HG03280 (cell line): ENCODE results near the gene GALNT18.
"Not testable (repeated sequence)": the region's sequence is repeated elsewhere in the genome, so short reads cannot be mapped to it uniquely, and the experiment has no call there.

Experiments
- ATAC-seq: cut with Tn5 transposase; IDR thresholded peaks from one replicate; pipeline ENCODE4 v1.9.1; 2021; ENCODE audit warnings: mild to moderate bottlenecking, moderate library complexity; ENCODE audit not compliant: unreplicated experiment

GALNT18 gene

DNA sequence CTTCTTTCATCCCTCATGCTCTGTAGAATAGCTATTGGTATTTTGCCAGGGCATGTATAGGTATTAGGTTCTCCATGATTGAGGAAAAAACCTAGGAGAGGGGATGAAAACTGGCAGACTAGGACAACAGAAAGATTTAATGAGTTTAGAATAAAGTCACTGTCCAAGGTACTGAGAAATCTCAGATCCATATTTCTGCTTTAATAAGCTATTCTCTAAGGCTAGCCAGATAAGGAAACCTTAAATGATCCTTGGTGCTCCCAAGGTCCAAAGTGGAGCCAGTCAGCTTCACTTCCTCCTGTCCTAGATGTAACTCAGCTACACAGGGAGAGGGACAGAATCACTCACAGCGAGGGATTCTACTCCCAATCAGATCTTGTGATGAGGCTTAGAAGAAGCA is 255.0 kb downstream of the GALNT18 start:
- no peak for ATAC-seq

DNA sequence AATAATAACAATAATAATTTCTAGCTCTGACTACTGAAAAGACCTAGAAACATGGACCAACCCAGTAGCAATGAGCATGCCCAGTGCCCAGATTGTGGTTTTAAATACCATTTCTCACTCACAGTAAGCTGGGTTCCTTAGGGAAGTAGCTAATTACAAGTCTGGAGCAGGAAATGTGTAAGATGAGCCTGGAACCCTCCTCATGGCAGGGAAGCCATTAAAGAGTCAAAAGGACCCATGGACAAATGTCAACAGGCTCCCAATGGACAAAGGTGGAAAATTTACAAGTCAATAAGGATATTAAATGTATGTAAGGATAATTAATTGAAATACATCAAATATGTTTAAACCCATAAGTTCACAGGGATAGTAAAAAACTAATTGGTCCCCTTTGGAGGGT is 258.1 kb downstream of the GALNT18 start:
- no peak for ATAC-seq

DNA sequence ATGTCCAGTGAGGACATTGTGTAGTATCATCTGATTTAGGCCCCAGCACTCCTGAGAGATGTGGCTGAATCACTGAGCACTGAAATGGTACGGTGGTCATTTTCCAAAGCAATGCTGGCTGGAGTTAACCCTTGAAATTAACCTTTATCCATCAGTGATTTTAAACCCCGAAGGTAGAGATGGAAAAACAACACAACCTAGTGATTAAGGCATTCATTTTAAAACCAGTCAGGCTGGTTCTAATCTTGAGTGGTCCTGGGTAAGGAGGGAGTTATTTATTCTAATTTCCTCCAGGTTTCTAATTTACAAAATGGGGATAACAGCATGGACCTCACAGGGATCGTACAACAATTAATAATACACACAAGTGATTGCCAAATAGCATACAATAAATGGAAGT is 262.2 kb downstream of the GALNT18 start:
- ATAC-seq = no peak

- no peak for ATAC-seq
These were observed 265.0 kb downstream of the GALNT18 start for GRCh38 chr11:11356842-11357241.

DNA sequence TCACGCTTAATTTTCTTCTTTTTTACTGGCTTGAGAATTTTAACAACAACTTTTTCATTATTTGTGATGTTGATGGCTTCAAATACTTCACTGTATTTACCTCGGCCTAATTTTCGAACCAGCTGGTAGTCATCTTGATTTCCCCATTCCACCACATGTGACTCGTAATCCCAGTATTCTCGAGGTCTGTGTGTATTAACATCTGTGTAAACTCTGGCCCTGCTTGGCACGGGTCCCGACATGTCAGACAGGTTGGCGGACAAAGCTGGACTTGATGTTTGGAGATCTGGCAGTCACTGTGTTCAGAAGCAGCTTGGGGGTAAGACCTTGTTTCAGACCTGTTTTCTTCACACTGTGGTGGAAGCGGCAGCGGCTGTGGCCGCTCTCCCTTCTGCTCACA is 268.9 kb downstream of the GALNT18 start, which contains the start of gene CSNK2A3:
CSNK2A3 (minus strand) TSS at position 373 of the 400 bp plus-strand sequence; CDS start at position 242, 131 bp downstream.
- ATAC-seq = not testable (repeated sequence)

GRCh38 chr11:11351851-11352250 is 270.0 kb downstream of the GALNT18 start:
- not testable (repeated sequence) for ATAC-seq

DNA sequence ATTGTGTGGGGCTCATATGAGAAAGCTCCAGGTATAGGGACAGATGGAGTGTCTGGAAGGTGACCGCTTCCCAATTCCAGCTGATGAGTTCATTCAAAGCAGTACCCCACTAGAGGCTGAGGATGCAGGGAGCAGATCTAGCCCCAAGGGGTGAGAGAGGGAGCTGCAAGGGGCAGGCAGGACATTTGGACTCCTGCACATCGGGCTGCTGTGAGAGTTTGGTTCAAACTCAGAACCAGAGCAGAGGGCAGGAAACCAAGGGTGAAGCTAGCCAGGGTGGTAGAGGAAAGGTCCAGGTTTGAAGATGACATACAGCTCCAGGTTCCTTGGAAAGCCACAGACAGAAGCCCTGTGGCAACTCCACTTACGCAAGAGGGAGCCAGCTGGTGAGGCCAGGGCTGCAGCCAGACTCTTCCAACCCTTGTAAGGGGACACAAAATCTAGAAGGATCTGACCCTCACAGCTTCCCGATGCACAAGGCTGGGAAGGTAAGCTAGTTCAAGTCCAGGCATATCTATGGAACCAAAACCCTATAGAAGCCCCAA is 270.7 kb downstream of the GALNT18 start:
- ATAC-seq = no peak

GRCh38 chr11:11349870-11350337 is 271.9 kb downstream of the GALNT18 start:
- no peak for ATAC-seq

DNA sequence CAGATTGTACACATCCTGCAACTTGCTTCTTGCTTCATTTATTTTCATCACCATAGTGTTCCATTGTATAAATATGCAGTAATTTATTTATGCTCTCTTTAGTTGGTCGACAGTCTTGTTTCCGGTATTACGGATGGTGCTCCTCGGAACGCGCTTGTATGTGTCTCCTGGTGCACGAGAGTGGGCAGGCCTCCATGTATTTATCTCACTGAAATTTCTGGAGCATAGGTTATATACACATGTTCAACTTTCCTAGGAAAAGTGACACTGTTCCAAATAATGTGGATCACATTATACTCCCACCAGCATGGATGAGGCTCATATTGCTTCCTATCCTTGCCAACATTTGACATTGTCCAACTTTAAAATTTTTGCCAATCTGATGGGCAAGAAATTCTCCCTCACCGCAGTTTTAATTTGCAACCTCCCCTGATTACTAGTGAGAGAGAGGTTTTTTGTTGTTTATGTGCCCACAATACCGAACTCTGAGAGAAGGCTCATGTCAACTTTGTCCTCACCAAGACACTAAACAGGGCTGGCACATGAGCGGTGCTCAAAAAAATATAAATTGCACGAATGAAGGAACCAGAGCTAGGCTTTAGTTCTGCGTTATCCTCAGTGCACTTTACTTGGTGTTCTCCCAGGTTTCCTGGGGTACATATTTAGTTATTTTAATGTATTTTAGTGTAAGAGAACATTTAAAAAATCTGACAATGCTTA is 272.5 kb downstream of the GALNT18 start:
- ATAC-seq = no peak

DNA sequence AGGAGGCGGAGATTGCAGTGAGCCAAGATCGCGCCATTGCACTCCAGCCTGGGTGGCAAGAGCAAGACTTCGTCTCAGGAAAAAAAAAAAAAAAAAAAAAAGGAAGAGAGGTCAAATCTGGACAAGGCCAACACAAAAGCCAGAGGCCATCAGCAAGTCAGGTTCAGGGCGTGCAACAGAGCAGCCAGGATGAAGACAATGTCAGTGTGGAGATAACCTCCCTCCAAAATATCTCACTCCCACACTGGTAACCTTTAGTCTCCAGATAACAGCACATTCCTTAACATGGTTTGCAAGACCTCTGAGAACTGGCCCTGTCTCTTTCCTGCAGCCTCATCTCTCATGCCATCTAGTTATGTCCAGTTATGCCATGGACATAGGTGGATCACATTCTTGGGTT is 273.5 kb downstream of the GALNT18 start:
- no peak for ATAC-seq

GRCh38 chr11:11347592-11347991 is 274.2 kb downstream of the GALNT18 start:
- no peak for ATAC-seq

GRCh38 chr11:11346303-11346702 is 275.5 kb downstream of the GALNT18 start:
- ATAC-seq = no peak

- no peak for ATAC-seq
These were observed 276.7 kb downstream of the GALNT18 start for GRCh38 chr11:11345099-11345498.

DNA sequence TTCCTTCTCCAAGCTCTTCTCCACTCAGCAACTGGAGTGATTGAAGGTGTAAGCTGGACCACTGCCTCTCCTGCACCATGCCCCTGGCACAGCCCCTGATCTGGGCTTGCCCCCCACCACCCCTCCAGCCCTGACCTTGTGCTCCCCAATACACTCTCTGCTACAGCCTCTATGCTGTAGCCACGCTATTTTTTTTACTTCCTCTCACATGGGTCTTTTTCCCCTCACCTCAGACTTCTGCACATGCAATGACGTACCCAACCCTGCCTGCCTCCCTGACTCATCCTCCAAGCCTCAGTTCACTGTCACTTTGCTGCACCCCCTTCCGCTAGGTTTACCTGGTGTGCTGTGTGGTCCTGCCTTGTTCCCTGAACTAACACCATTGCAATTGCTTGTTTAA is 277.8 kb downstream of the GALNT18 start:
- ATAC-seq = no peak

GRCh38 chr11:11338304-11338703 is 283.5 kb downstream of the GALNT18 start:
- ATAC-seq = no peak

- no peak for ATAC-seq
These were observed 285.1 kb downstream of the GALNT18 start for GRCh38 chr11:11336664-11337063.

- no peak for ATAC-seq
These were observed 286.8 kb downstream of the GALNT18 start for GRCh38 chr11:11335043-11335442.

GRCh38 chr11:11334607-11335006 is 287.2 kb downstream of the GALNT18 start:
- no peak for ATAC-seq

DNA sequence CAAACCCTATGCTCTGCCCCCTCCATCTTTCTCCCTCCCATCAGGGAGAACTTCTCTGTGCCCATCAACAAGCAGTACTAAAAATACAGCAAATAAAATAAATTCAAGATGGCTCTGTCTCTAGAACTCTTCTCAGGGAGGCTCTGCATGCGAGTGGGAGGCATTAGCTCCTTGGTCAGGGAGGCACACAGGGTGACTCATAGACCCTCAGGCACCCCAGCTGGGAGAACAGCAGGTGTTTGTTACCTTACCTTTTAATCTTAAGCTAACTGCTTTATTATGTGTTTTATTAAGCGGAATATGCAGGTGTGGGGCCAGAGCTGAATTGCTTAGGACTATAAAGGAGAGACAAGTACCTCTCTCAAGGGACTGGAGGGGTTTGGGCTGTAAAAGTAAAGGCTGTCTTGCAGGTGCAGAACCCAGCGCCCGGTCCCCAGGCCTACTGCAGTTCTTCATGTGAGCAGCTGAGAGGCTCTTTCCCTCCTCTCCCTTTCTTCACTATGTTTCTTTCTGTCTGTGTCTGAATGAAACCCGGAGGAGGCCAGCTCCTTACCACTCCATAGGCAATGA is 289.6 kb downstream of the GALNT18 start:
- ATAC-seq = no peak

GRCh38 chr11:11329062-11329806 is 292.6 kb downstream of the GALNT18 start:
- ATAC-seq = no peak

- no peak for ATAC-seq
These were observed 297.7 kb downstream of the GALNT18 start for GRCh38 chr11:11324090-11324489.

- no peak for ATAC-seq
These were observed 299.7 kb downstream of the GALNT18 start for GRCh38 chr11:11322101-11322500.
